ENCODE measurements around the gene ZNHIT3. TPM values are rescaled to one million over a fixed set of nuclear protein-coding genes. Genes with fewer than 3 reads are reported as not detected.
"Not testable (repeated sequence)": the region's sequence is repeated elsewhere in the genome, so short reads cannot be mapped to it uniquely, and the experiment has no call there.

Gene ZNHIT3
- polyA plus RNA-seq, 10 donors = 48.3 to 63.5 (median 54.7) TPM

GRCh38 chr17:36481829-36482228 is 4.7 kb upstream of the ZNHIT3 start:
- DNase-seq = no peak

DNA sequence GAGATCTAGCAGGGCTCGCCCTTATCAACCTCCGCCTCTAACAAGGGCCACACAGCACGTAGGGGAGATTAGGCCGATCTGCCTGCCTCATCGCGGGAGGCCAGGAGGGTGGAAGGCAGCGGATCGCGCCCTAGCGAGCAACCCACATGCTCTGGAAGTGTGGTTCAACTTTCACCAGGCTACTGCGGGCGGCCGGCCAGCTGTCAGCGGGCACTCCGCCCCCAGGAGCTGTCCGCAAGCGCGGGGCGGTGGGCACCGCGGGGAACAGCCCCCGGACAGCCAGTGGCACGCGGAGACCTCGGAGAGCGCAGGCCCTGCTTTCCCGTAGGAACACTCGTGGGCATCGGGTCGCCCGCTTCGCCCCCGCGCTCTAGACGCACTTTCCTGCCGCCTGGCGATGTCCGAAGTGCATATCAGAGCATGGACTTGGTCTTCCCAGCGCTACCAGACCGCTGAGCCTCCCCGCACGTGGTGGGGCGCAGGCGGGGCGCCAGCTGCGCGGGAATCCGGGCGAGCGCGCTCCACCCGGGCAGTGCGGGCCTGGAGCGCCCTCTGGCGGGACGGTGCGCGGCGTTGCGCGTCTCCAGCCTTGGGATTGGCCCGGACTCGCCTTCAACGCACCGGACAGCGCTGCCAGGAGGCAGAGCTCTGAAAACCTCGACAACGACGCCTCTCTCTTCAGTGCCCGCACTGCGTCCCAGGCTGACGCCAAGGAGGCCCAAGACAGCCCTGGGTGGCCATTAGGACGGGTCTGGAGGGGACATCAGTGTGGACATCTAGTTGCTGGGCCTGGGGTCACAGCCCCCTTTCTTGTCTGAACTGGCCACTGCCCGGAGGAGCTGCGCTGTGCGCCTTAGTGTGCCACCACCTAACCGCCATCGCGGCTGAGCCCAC is 3.6 kb upstream of the ZNHIT3 start:
- DNase-seq = peak; percentile 71 to 92 (median 87)

DNA sequence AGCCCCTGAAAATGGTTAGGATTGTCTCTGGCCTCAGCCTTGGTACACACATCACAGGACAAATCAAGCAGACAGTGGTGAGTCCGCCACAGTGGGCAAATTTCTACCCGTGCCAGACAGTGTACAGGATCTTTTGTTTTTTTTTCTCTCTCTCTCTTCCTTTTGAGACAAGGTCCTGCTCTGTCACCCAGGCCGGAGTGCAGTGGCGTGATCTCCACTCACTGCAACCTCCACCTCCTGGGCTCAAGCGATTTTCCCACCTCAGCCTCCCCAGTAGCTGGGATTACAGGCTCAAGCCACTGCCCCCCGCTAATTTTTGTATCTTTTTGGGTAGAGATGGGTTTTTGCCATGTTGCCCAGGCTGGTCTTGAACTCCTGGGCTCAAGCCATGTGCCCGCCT is 2.5 kb upstream of the ZNHIT3 start:
- not testable (repeated sequence) for DNase-seq

DNA sequence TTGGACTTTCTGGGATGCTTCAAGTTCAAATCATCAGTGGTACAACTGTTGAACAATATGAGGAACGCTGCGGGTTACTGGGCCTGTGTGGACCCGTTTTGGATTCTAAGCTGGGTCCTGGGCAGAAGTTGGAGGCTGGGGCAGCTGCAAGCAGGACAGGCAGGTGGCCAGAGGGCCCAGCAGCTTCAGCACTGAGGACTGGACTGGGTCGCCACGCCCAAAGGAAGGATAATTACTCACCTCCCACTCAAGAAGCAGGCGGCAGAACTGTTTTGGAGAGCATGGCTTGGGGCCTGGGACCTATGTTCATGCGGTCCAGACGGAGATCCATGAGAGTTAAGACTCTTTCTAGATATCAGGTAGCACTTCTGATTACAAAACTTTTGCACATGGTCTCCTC is 1.5 kb upstream of the ZNHIT3 start:
- no peak for DNase-seq

GRCh38 chr17:36485805-36486203 is 677 bp upstream of the ZNHIT3 start:
- DNase-seq = no peak

DNA sequence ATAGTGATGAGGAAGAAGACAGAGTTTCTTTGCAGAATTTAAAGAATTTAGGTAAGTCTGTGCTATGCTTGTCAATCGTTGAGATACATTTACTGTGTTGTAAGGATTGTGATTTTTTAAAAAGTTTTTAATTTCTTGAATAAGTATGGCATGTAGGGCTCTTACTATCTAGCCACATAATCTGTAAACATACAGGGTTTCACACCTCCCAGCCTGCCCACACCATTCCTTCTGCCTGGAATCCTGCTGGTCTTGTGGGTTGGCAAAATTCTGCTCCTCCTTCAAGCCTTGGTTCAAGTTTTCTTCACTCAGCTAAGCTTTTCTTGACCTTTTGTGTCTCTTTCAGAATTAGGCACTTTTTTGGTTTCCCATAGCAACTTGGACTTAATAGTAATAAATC is 7.5 kb downstream of the ZNHIT3 start:
- DNase-seq = no peak

- no peak for DNase-seq
These were observed 8.2 kb downstream of the ZNHIT3 start for GRCh38 chr17:36494674-36495073.

GRCh38 chr17:36495076-36495578 is 8.6 kb downstream of the ZNHIT3 start:
- DNase-seq = no peak

DNA sequence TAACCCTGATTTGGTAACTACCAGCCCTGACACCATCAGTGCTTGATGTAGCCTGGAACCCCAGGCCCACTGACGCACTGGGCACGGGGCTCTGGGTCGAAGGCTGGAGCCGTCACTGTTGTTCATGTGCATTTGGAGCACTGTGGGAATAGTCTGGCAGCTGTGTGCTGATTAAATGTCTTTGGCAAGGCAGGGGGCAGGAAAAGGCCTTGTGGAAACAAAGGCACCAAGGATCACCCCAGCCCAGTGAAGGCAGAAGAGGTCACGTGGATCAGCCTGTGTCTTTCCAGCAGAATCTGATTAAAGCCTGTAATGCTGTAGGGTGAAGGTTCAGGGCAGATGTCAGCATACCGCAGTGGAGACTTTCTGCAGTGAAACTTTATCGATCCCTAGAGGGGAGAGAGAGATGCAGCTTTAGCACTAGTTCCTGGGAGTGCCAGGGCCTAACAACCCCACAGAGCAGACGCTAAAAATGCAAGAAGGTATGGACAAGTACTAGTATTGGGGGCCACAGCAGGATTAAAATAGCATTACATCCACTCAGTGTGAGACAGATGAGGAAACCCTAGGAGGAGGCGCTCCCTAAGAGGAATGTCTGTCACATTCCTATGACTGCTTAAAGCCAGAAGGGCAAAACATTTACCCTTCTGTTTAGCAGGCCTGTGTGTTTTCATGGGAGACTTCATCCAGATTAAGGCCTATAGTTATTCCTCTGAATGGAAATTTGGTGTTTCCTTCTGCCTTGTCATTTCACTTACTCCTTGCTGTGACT is 9.7 kb downstream of the ZNHIT3 start:
- DNase-seq = peak in 1 of 3 donors; percentile 5

DNA sequence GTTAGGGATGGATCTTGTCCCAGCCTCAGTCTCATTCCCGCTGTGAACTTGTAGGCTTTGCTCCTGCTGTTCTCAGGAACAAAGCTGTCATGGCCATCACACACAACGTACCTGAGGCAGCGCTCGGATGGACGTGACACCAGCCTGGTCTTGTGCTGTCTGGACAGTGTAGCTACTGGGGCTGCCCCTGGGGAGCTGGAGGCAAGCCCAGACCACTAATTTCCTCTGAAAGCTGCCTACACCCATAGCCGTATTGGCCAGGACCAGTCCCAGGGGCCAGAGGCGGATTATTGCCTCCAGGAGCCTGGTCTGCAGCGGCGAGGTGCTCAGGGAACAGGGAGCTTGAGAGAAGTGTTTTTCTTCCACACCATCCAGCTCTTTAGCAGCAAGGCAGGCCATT is 11.7 kb downstream of the ZNHIT3 start:
- no peak for DNase-seq

DNA sequence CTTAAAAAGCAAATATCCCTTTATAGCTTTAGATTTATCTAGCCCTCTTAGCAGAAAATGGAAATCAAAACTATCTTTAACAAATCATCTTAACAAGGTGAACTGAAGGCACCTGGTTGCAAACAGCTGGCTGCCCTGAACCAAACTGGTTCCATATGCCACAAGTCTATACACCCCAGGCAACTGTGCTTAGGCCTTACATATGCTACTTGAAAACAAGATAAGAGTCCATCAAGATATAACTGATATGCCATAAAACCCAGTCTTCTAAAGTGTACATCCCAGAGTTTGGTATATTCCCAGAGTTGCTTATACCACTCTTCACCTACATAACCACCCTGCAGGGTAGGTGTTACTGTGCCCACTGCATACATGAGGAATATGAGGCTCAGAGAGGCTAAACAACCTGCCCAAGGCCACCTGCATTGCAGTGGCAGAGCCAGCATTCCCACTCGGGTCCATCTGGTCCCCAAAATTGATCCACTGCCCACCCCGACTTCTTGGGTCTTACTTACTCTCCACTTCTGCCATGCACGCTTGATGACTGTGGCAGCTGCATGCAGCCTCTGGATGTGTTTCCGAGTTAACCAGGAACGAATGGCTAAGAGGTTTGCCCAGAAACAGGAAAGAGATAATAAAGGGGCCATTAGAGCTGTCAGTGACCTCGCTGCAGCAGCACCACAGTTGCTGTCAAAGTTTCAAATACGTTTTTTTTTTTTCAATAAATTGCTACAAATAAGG is 12.2 kb downstream of the ZNHIT3 start:
- DNase-seq = no peak

DNA sequence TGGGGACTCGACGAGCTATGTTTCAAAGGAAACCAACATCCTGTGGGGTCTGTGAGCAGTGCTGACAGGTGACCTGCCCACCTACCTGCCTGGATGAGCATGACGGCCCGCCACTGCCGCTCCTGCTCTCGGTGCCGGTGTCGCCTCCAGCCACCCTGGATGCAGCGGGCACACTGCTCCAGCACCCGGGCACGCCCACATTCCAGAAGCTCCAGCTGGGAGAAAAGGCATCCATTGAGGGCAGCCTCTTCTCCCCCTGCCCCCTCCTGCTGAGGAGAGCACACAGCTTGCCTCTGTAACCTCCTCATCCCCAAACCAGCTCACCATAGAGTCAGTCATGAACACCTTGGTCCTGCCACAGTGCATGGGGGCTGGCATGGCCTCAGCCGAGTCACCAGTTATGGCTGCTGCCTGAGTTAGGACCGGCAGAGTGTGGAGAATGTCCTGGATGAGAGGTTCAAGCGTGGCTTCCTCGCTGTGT is 14.3 kb downstream of the ZNHIT3 start:
- no peak for DNase-seq

DNA sequence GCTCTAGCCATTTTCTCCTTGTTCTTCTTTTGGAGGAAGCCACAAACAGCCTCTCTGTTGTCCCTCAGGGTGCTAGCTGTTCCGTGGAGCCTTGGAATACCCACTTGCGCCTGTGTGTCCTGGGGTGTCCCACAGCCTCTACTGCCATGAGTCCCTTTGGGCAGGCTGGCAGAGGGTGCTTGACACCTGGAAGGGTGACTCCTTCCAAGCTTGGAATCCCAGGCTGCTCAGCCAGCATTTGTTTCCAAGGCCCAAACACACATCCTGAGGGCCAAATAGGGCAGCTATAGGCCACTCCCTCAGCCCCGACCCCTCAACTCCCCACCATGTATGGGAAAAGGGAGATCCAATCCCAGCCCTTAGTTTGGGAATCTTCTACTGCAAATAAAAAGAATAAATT is 14.9 kb downstream of the ZNHIT3 start:
- no peak for DNase-seq

GRCh38 chr17:36501963-36502362 is 15.5 kb downstream of the ZNHIT3 start:
- no peak for DNase-seq

DNA sequence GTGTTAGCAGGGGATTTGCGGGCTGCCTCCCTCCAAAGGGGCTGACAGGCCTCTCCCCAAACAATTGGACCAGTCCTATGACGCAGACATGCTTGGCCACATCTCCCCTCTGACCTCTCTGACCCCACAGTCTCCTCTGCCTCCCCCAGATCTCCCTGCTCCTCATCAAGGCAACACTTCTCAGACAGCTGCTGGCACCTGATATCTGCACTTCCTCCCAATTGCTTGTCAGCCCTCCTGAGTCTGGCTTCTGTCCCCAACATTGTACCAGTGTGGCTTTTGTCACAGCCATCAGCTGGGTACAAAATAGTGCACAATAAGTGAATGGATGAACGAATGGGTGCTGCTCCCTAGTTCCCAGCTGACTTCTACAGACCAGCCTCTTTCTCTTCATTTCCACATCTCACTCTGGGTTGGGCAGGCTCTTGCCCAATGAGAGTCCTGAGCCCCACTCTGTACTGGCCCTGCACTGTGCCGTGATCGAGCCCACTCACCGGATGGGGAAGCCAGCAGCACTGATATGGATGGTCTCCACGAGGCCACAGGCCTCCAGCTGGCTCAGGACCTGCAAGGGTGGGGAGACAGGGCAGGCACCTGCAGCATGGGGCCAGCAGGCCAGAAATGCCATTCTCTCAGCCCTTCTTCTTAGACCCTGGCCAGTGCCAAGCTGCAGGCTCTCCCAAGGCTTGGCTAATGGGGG is 17.1 kb downstream of the ZNHIT3 start:
- DNase-seq = no peak

DNA sequence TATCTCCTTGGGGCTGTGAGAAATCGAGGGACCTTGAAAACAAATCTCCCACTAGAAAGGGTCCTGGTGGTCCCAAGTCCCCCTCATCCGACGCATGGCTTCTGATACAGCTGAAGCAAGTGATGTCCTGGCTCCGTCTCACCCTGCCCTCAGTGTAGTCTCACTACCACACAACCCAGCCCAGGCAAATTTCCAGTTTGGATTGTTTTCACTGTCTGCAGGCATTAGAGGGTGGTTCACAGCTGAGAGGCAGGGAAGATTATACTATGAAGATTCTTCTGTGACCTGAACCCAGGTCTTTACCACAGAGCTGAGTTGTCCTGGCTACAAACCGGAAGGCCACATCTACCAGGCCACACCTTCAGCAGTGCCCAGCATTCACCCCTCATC is 17.7 kb downstream of the ZNHIT3 start:
- DNase-seq = no peak

DNA sequence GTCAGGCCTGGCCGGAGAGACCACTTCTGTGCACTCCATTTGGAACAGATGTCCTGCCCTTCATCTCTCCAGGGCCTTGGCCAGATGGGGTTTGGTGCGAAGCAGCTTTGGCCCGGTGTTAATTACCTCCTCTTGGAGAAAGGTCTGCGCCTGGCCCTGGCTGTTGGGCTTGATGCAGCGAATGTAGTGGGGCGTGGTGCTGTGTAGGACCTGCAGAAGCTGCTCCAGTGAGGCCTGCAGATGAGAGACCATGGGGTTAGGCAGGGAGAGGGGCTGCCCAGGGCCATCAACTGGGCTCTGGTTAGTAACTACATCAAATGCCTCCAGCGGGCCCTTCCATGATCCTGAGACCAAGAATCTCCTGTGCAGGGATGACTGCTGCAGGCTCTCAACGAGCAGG is 18.7 kb downstream of the ZNHIT3 start:
- DNase-seq = no peak

- no peak for DNase-seq
These were observed 19.9 kb downstream of the ZNHIT3 start for GRCh38 chr17:36506249-36506826.

- DNase-seq = no peak
These were observed 20.4 kb downstream of the ZNHIT3 start for GRCh38 chr17:36506831-36507230.

DNA sequence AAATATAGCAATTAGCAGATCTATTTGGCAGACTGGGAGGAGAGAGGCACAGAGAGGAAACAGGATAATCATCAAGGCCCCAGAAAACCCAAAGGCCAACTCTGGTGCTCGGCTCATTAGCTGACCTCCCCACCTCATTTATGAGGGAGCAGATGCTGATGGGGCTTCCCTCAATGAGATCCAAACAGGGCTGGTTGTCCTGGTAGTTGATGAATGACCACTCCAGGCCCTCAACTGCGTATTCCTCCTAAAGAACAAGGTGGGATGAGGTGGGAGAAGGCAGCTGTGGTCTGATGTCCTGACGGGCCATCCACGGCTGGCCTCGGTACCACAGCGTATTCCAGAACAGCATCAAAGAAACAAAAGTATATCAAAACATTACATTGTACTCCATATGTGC is 20.8 kb downstream of the ZNHIT3 start:
- no peak for DNase-seq

GRCh38 chr17:36508439-36508838 is 22.0 kb downstream of the ZNHIT3 start:
- DNase-seq = not testable (repeated sequence)
